C4-2B (cell line): Measurements from ENCODE around the gene RNU6-8.

Experiments
- ZFX ChIP-seq: fragments of 450-650 bp; IDR thresholded peaks from 2 replicates; pipeline ENCODE4 v1.6.1; 2017
- TF ChIP-seq, protein P1 (sequence below): fragments of 450-650 bp; conservative IDR thresholded peaks from 2 replicates; pipeline ENCODE4 v1.5.1; 2017; ENCODE audit warnings: mild to moderate bottlenecking

DNA sequence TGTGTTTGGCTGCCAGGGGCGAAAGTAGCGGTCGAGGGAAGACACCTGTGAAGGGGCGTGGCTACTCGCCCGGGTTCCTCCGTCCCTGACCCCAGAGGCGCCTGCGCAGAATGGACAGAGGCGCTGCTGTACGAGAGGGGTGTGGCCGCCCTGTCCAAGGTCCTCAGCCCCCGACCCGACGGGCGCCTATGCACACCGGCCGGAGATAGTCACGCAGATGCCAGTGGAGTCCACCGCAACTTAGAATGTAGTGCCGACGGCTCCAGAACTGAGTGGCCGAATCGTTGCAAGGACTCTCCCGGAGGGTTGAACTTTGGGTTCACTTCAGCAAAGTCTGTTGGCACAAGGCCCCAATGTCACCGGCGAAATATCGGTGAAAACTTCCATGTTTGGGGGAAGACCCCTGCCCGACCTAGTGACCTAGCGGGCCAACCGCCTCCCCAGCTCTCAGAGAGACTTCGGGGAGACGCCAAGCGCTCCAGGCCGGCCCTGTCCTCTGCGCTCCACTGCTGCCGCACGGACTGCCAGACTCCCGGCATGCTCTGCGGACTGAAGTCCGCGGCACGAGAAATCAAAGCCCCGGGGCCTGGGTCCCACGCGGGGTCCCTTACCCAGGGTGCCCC lies 1.8 kb downstream of the RNU6-8 start:
- TF ChIP-seq, protein P1, sequence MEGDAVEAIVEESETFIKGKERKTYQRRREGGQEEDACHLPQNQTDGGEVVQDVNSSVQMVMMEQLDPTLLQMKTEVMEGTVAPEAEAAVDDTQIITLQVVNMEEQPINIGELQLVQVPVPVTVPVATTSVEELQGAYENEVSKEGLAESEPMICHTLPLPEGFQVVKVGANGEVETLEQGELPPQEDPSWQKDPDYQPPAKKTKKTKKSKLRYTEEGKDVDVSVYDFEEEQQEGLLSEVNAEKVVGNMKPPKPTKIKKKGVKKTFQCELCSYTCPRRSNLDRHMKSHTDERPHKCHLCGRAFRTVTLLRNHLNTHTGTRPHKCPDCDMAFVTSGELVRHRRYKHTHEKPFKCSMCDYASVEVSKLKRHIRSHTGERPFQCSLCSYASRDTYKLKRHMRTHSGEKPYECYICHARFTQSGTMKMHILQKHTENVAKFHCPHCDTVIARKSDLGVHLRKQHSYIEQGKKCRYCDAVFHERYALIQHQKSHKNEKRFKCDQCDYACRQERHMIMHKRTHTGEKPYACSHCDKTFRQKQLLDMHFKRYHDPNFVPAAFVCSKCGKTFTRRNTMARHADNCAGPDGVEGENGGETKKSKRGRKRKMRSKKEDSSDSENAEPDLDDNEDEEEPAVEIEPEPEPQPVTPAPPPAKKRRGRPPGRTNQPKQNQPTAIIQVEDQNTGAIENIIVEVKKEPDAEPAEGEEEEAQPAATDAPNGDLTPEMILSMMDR: no peak
- peak; percentile 60 for TF ChIP-seq ZFX
